Testis (tissue), 3 donors: ENCODE results near the gene BZW2. TPM values are rescaled to one million over a fixed set of nuclear protein-coding genes. Genes with fewer than 3 reads are reported as not detected.
A peak's percentile ranks its signal among the peaks of the same experiment; 100 is the strongest.

Source experiments
- DNase-seq: peaks from one replicate; pipeline ENCODE4 v3.0.0-alpha.2; 2019
- H3K27ac ChIP-seq, 2 donors: fragments of 200-600 bp; sonication (generic); one replicate each; pipeline ENCODE4 v1.5.1; 2019
- H3K27me3 ChIP-seq: fragments of 200-600 bp; sonication (generic); one replicate; pipeline ENCODE4 v1.5.1; 2019
- H3K36me3 ChIP-seq: fragments of 200-600 bp; sonication (generic); one replicate; pipeline ENCODE4 v1.5.1; 2017; ENCODE audit warnings: low read depth; ENCODE audit errors: missing control alignments
- H3K4me1 ChIP-seq: fragments of 200-600 bp; sonication (generic); one replicate; pipeline ENCODE4 v1.5.1; 2019
- H3K4me3 ChIP-seq, 2 donors: fragments of 200-600 bp; sonication (generic); one replicate each; pipeline ENCODE4 v1.5.1; 2017 to 2019
- H3K9me3 ChIP-seq: fragments of 200-600 bp; sonication (generic); one replicate; pipeline ENCODE4 v1.5.1; 2017
- CTCF ChIP-seq, 3 experiments: fragments of 450-650 bp in 2 of 3; fragments of 200-600 bp in 1 of 3; sonication (generic) in 1 of 3; IDR thresholded peaks; one replicate each; pipeline ENCODE4 v1.5.1; 2016 to 2019; ENCODE audit warnings: antibody characterized with exemption in 3 of 3, mild to moderate bottlenecking in 2 of 3, moderate library complexity in 1 of 3
- POLR2A ChIP-seq: fragments of 450-650 bp; IDR thresholded peaks from one replicate; pipeline ENCODE4 v1.6.1; 2017; ENCODE audit warnings: antibody characterized with exemption, mild to moderate bottlenecking, moderate library complexity
- WGBS, 2 donors: methylation state at CpG; one replicate each; pipeline ENCODE4 v1.1.5; 2018; 5-methylcytosine and 5-hydroxymethylcytosine counted together
- intact Hi-C: fragments of 100-400 bp; cut with DNase I; formaldehyde crosslinking; loops from one replicate; pipeline ENCODE4 v1.15.1; 2023; ENCODE audit warnings: low total_unique reads
- polyA plus RNA-seq: library from polyadenylated mRNA; stranded (reverse); fragments of 350-450 nt; fragmentation: Illumina TruSeq; extraction: RNeasy Lipid Tissue Mini Kit (QIAGEN cat#74804); gene quantifications from one replicate; pipeline ENCODE4 v1.2.3, GENCODE V29; 2014; ENCODE audit warnings: low read depth, low replicate concordance; ENCODE audit not compliant: insufficient read depth
- total RNA-seq, 2 donors: library from RNA; depleted of rRNA; stranded (reverse); fragments of >200 nt; gene quantifications; one replicate each; pipeline ENCODE4 v1.2.3, GENCODE V29; 2016

The BZW2 gene
- total and polyA plus RNA-seq, 3 donors from 2014 or later: 23.2 to 36.5 (median 25.8) TPM

- no peaks in the 10 kb centered on the region for H3K9me3 ChIP-seq
- H3K4me3 ChIP-seq: no peak overlapping the region
- H3K36me3 ChIP-seq: no peaks in the 10 kb centered on the region
- H3K4me1 ChIP-seq: peaks cover 12% of the 10 kb centered on the region
- DNase-seq: no peak
- no peaks in the 10 kb centered on the region for H3K27me3 ChIP-seq
- H3K27ac ChIP-seq: peak overlapping the region; percentile 18
- intact Hi-C loops: no loop called here
- TF ChIP-seq CTCF (IDR thresholded peaks at IDR 0.05): no peak
- no peak for TF ChIP-seq POLR2A
- 44 to 45% methylated on average over 4 of the region's 4 CpGs for WGBS, 2 donors
These were observed 97.3 kb downstream of the BZW2 start for GRCh38 chr7:16743236-16743635.

GRCh38 chr7:16744518-16745250 lies 98.7 kb downstream of the BZW2 start:
- Histone ChIP-seq H3K27me3 (no peaks in the 10 kb centered on the region), H3K36me3 (no peaks in the 10 kb centered on the region), H3K9me3 (no peaks in the 10 kb centered on the region), H3K4me1 (peaks cover 12% of the 10 kb centered on the region), H3K27ac (no peak overlapping the region), H3K4me3 (no peak overlapping the region)
- intact Hi-C loops: no loop called here
- DNase-seq: no peak
- 83 to 92% methylated on average over 6 of the region's 6 CpGs for WGBS, 2 donors
- TF ChIP-seq CTCF (IDR thresholded peaks at IDR 0.05) (no peak), POLR2A (no peak)

- H3K4me1 ChIP-seq: peaks cover 6% of the 10 kb centered on the region
- no peak overlapping the region for H3K4me3 ChIP-seq
- 74 to 77% methylated on average over 2 of the region's 2 CpGs for WGBS, 2 donors
- DNase-seq: no peak
- no peaks in the 10 kb centered on the region for H3K36me3 ChIP-seq
- intact Hi-C loops: no loop called here
- no peaks in the 10 kb centered on the region for H3K27me3 ChIP-seq
- no peaks in the 10 kb centered on the region for H3K9me3 ChIP-seq
- no peak overlapping the region for H3K27ac ChIP-seq
- TF ChIP-seq CTCF (IDR thresholded peaks at IDR 0.05): no peak
- no peak for TF ChIP-seq POLR2A
These were observed 99.7 kb downstream of the BZW2 start for GRCh38 chr7:16745645-16746044.

- 16 to 50% methylated on average over 1 of the region's 1 CpG for WGBS, 2 donors
- DNase-seq: peak; percentile 29
- intact Hi-C loops: no loop called here
These were observed 101.1 kb downstream of the BZW2 start for GRCh38 chr7:16747102-16747501.

More at GRCh38 chr7:16747102-16747501, 101.1 kb downstream of the BZW2 start:
- Histone ChIP-seq H3K27me3 (no peaks in the 10 kb centered on the region), H3K4me1 (peaks cover 3% of the 10 kb centered on the region), H3K27ac (no peak overlapping the region), H3K36me3 (no peaks in the 10 kb centered on the region), H3K9me3 (no peaks in the 10 kb centered on the region), H3K4me3 (no peak overlapping the region)
- no peak for TF ChIP-seq CTCF (IDR thresholded peaks at IDR 0.05)
- TF ChIP-seq POLR2A: no peak
